CD4-positive, alpha-beta T cell treated with Interleukin-1 beta for 1 hour (primary cell): ENCODE data around the gene ACAD8.
A peak's percentile ranks its signal among the peaks of the same experiment; 100 is the strongest.
"Not testable (repeated sequence)": the region's sequence is repeated elsewhere in the genome, so short reads cannot be mapped to it uniquely, and the experiment has no call there.

Source experiments
- DNase-seq, 2 donors: peaks; one replicate each; pipeline ENCODE4 v3.0.0-alpha.2; 2020 to 2022

The ACAD8 gene

GRCh38 chr11:134240592-134240991 lies 12.8 kb upstream of the ACAD8 start:
- DNase-seq, result no peak

DNA sequence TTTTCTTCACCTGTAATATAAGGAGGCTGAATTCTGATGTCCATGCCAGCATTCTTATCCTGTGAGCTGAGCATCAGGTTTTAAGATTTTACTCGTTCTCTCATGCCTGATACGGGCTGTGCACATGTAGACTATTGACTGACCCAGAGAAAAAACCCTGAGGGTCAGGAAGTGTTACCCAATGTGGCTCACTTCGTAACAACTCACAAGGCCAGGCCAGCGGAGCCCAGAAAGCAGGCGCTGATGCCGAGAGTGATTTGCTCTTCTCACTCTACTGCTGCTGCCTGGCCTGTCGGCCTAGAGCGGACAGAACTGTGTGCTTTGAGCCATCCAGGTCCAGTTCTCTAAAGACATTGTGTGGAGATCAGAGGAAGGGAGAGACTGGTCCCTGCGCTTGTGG lies 11.0 kb upstream of the ACAD8 start:
- no peak for DNase-seq

GRCh38 chr11:134243913-134244312 lies 9.5 kb upstream of the ACAD8 start:
- DNase-seq, result no peak

DNA sequence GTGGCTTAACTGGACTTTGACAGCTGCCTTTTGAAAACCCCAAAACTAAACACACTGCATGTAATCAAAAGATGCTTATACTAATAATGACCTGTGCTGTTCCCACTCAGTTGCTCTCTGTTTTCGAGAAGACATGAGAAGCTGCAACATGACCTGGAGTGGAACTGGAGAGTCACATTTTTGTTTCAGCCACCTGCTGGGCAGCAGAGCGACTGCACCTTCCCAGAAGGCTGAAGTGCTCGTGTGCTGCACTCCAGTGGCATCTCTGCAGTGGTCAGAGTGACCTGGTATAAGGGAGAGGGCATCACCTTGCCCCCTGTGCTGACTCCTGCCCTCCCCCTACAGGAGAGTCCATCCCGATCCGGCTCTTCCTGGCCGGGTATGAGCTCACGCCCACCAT lies 8.8 kb upstream of the ACAD8 start:
- peak in 1 of 2 donors; percentile 25 for DNase-seq

- DNase-seq, result no peak
Measured at GRCh38 chr11:134245434-134245833, 7.9 kb upstream of the ACAD8 start.

GRCh38 chr11:134246100-134246499 lies 7.3 kb upstream of the ACAD8 start:
- no peak for DNase-seq

DNA sequence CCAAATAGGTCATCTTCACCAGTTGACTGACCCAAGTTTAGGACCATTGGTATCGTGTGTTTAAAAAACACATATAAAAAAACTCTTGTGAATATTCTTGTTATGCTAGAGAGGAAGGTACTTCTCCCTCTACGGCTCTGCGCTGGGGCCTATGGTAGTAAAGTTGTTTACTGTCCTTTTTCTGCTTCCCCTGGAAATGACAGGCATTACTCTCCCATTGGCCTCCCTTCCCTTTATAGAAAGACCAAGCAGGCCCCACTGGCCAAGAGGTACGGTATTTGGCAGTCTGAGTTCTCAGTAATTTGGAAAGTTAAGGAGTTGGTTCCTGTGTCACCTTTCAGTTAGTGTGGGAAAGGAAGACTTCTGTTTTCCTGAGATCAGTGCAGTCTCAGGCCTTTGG lies 6.7 kb upstream of the ACAD8 start:
- DNase-seq, result no peak

DNA sequence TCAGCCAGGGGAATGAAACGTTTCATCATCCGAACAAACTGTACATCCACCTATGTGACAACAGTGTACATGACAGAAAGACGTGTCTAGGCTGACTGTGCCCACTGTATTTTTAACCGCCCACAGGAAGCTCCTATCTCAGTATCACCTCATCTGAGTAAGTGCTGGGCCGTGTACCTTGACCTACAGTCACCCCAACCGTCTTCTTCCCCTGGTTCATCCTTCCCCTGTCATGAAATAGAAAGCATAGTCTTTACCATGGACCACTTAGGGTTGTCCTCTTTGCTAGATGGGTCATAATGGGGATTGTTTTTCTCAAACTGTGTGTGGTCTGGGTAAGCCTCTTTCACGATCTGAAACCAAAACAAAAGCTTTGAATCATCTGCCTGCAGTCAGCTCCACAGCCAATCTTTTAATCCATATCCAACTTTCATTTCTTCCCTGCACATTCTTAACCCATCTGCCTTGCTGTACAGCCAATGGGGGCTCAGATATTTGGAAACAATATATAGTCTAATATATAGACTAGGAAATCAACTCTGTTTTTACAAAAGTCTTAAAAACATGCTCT lies 4.4 kb upstream of the ACAD8 start:
- DNase-seq, result no peak

DNA sequence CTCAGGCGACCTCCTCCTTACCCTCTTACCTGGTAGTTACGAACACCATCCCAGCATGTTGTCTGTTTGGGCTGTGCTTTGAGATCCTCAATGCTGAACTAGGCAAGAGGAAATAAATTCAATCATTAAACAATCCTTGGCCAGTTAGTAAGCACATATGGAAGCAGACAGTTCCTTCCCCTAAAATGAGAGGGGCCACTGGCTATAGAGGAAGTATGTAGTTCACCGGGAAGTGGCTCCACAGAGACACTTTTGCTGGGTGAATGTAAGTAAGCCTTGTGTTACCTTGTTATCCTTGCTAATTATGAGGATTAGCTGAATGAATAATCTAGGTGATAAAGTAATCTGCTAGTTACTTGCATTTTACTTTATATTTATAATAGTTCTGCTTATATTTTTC lies 3.1 kb upstream of the ACAD8 start:
- DNase-seq, result no peak

- DNase-seq, result no peak
Measured at GRCh38 chr11:134250675-134251074, 2.7 kb upstream of the ACAD8 start.

GRCh38 chr11:134252346-134253187 lies 801 bp upstream of the ACAD8 start:
- DNase-seq, result no peak

DNA sequence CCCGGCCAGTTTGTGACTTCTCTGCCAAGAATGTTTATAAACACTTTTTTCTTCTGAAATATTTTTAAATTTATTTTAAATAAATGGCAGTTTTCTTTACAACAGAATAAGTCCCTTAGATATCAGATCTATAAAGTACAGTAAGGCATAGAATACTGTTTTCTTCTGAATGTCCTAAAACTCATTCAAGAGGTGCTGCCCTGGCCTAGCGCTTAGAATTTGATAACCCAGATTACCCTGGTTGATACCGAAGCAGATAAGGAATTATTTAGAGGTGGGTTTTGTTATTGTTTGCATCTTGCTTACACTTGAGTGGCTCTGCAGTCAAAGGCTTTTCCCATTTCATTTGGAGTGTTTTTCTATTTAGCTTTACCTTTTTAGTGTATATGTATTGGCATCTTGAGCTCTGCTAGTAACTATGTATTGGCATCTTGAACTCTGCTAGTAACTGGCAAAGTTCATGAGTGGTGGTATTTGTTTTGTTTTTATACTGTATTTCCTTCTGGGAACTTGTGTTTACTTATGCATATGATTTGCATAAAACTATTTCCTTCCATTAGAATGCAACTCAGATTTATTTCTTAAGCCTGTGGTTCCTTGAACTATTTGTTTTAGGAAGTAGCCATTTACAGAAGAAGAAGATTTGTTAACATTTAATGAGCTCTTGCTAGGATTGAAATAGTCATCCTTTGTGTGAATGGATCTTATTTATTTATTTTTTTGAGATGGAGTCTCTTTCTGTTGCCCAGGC lies 1.2 kb downstream of the ACAD8 start:
- DNase-seq, result no peak

DNA sequence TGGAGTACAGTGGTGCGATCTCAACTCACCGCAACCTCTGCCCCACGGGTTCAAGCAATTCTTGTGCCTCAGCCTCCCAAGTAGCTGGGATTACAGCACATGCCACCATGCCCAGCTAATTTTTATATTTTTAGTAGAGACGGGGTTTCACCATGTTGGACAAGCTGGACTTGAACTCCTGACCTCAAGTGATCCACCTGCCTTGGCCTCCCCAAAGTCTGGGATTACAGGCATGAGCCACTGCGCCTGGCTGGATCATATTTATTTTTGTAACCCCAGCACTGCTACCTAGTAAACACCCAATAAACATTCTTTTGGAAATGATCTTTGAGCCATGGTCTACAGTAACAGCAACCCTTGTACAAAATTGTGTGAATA lies 1.8 kb downstream of the ACAD8 start:
- DNase-seq, result not testable (repeated sequence)

GRCh38 chr11:134257101-134257500 lies 3.7 kb downstream of the ACAD8 start:
- no peak for DNase-seq

DNA sequence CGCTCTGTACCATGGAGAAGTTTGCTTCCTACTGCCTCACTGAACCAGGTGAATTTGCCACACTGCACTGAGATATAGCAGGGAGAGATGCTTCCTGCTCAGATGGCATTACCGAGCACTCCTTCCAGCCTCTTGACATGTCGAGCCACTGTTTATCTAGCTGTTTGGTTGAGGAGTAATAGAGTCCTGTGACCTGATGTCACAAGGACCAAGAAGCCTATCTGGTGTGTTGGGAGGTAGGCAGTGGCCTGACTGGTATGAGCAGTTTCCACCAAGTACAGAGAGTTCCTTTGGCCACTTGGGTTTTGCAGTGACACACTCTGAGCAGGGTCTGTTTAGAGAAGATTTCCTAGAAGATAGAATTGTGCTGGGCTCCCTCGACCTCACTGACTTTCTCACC lies 5.2 kb downstream of the ACAD8 start:
- no peak for DNase-seq

DNA sequence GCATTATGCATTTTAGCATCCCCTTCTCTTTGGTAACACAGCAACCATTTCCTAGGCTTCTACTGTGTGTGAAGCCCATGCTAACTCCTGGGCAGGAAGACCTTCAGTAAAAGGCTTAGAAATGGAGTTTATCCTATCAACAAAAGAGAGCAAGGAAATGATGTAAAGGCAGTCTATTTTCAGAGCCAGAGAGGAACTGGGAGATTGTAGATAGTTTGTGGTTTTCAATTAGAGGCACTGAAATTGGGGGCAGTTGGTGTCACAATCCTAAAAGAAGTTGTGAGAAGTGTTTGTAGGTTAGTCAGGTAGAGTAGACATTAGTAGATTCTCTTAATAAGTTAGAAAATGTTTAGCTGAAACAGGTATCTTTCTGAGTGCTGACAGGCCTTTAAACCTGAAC lies 7.1 kb downstream of the ACAD8 start:
- DNase-seq, result no peak

DNA sequence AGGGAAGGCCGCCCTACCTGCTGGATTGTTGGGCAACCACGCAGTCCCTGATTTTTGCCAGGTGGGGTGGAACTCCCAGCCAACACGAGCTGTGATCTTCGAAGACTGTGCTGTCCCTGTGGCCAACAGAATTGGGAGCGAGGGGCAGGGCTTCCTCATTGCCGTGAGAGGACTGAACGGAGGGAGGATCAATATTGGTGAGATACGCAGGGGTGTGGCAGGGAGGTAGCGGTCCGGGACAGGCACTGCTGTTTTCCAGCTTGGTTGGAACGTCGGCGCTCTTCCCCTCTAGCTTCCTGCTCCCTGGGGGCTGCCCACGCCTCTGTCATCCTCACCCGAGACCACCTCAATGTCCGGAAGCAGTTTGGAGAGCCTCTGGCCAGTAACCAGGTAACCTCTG lies 7.6 kb downstream of the ACAD8 start:
- no peak for DNase-seq

GRCh38 chr11:134261626-134262488 lies 8.5 kb downstream of the ACAD8 start:
- DNase-seq, result peak; percentile 20 to 52

GRCh38 chr11:134264966-134265764 lies 11.8 kb downstream of the ACAD8 start:
- DNase-seq, result no peak

- no peak for DNase-seq
Measured at GRCh38 chr11:134266440-134266839, 13.1 kb downstream of the ACAD8 start.

GRCh38 chr11:134266841-134267251 lies 13.5 kb downstream of the ACAD8 start:
- DNase-seq, result no peak

GRCh38 chr11:134267461-134267860 lies 14.1 kb downstream of the ACAD8 start:
- no peak for DNase-seq
